HCT116 (cell line): Measurements from ENCODE around the gene GRHPR. TPM values are rescaled to one million over a fixed set of nuclear protein-coding genes. Genes with fewer than 3 reads are reported as not detected.

Experiments
- ATAC-seq: fragments of 200-7000 bp; cut with Tn5 transposase; 2 replicates; pipeline ENCODE4 v1.9.1; 2020; ENCODE audit warnings: mild to moderate bottlenecking, moderate library complexity
- BruUV-seq: library from RNA; stranded (reverse); fragments of 400-500 nt; replicated peaks from 2 replicates; lab custom pipeline; 2021; lab: Mats Ljungman, UMichigan
- CTCF ChIA-PET: fragments of 300-600 bp; sonication (Branson Sonifier 250); formaldehyde crosslinking; loops from one replicate; lab custom pipeline; 2021; ENCODE audit warnings: antibody characterized with exemption; lab: Charles Lee
- POLR2A ChIA-PET: fragments of 300-600, 350-600 bp; sonication (Branson Sonifier 250); formaldehyde crosslinking; loops from one replicate; lab custom pipeline; 2021; ENCODE audit warnings: antibody characterized with exemption; lab: Charles Lee
- RAD21 ChIA-PET, 2 experiments: fragments of 300-600 bp; sonication (Branson Sonifier 250); formaldehyde crosslinking; loops; one replicate each; lab custom pipeline; 2023; ENCODE audit warnings: low total read pairs in 2 of 2; ENCODE audit not compliant: uncharacterized antibody in 2 of 2, unreplicated experiment in 2 of 2, low non-redundant PET in 1 of 2; lab: Charles Lee
- DNase-seq: peaks from one replicate; pipeline ENCODE4 v3.0.0-alpha.2; 2010; ENCODE audit warnings: low read depth, low spot score
- H2AFZ ChIP-seq: fragments of 200-600 bp; shearing (Covaris generic), sonication (generic); 2 replicates; pipeline ENCODE4 v1.6.1; 2017; ENCODE audit warnings: low read depth, mixed run types, mixed read lengths, antibody characterized with exemption, low read length; ENCODE audit not compliant: poor library complexity, severe bottlenecking
- H3K27ac ChIP-seq: 2 replicates; pipeline ENCODE4 v1.5.1; 2012; ENCODE audit warnings: low read depth, low read length
- H3K27me3 ChIP-seq: fragments of 200-600 bp; sonication (generic); 2 replicates; pipeline ENCODE4 v1.6.1; 2016; ENCODE audit warnings: mixed run types, low read length, mixed read lengths; ENCODE audit not compliant: insufficient read depth
- H3K36me3 ChIP-seq, 2 experiments: fragments of 200-500 bp in 1 of 2; fragments of 200-600 bp in 1 of 2; sonication (Bioruptor generic) in 1 of 2; sonication (generic) in 1 of 2; 2 replicates each; pipeline versions ENCODE4 v1.5.1 to v1.6.1; 2014 to 2016; ENCODE audit warnings: low read length in 2 of 2, inconsistent platforms in 1 of 2, mixed read lengths in 1 of 2, mixed run types in 1 of 2; ENCODE audit not compliant: insufficient read depth in 2 of 2, control insufficient read depth in 1 of 2
- H3K4me1 ChIP-seq, 2 experiments: fragments of 200-600 bp in 1 of 2; sonication (generic) in 1 of 2; 2 replicates each; pipeline versions ENCODE4 v1.5.1 to v1.6.1; 2012 to 2017; ENCODE audit warnings: low read length in 2 of 2, inconsistent platforms in 1 of 2, mild to moderate bottlenecking in 1 of 2, mixed read lengths in 1 of 2, mixed run types in 1 of 2, moderate library complexity in 1 of 2; ENCODE audit not compliant: insufficient read depth in 2 of 2, control insufficient read depth in 1 of 2
- H3K4me2 ChIP-seq: fragments of 200-600 bp; sonication (generic); 2 replicates; pipeline ENCODE4 v1.6.1; 2017; ENCODE audit warnings: mixed run types, low read length, mixed read lengths
- H3K4me3 ChIP-seq, 2 experiments: fragments of 200-600 bp in 1 of 2; sonication (generic) in 1 of 2; replicated peaks in 1 of 2; 2 replicates each; pipeline ENCODE4 v1.5.1; 2011 to 2016; ENCODE audit warnings: low read length in 2 of 2, control low read depth in 1 of 2, low read depth in 1 of 2, mild to moderate bottlenecking in 1 of 2, mixed read lengths in 1 of 2, mixed run types in 1 of 2
- H3K79me2 ChIP-seq: fragments of 200-600 bp; sonication (generic); 2 replicates; pipeline ENCODE4 v1.6.1; 2017; ENCODE audit warnings: mild to moderate bottlenecking, mixed run types, low read length, moderate library complexity, mixed read lengths; ENCODE audit not compliant: insufficient read depth
- H3K9ac ChIP-seq: fragments of 200-600 bp; sonication (generic); 2 replicates; pipeline ENCODE4 v1.6.1; 2016; ENCODE audit warnings: low read length, mixed read lengths
- H3K9me2 ChIP-seq: fragments of 200-600 bp; sonication (generic), shearing (Covaris generic); 2 replicates; pipeline ENCODE4 v1.6.1; 2017; ENCODE audit warnings: mixed run types, mild to moderate bottlenecking, moderate library complexity; ENCODE audit not compliant: insufficient read depth
- H3K9me3 ChIP-seq, 2 experiments: fragments of 200-500 bp in 1 of 2; fragments of 200-600 bp in 1 of 2; sonication (Bioruptor generic) in 1 of 2; sonication (generic) in 1 of 2; 2 replicates each; pipeline ENCODE4 v1.6.1; 2014 to 2017; ENCODE audit warnings: low read length in 2 of 2, mixed read lengths in 2 of 2, inconsistent platforms in 1 of 2, low read depth in 1 of 2, mild to moderate bottlenecking in 1 of 2, mixed run types in 1 of 2, moderate library complexity in 1 of 2; ENCODE audit not compliant: control insufficient read depth in 1 of 2, insufficient read depth in 1 of 2
- H4K20me1 ChIP-seq: fragments of 200-600 bp; sonication (generic), shearing (Covaris generic); 2 replicates; pipeline ENCODE4 v1.6.1; 2017; ENCODE audit warnings: mixed run types, mild to moderate bottlenecking, moderate library complexity; ENCODE audit not compliant: insufficient read depth
- CBX3 ChIP-seq: IDR thresholded peaks from 2 replicates; pipeline ENCODE4 v1.6.1; 2012; ENCODE audit warnings: low read depth
- CEBPB ChIP-seq: IDR thresholded peaks from 2 replicates; pipeline ENCODE4 v1.6.1; 2012; ENCODE audit warnings: low read depth
- ELF1 ChIP-seq: IDR thresholded peaks from 2 replicates; pipeline ENCODE4 v1.6.1; 2012; ENCODE audit warnings: low read depth, borderline replicate concordance
- EZH2 ChIP-seq: fragments of 200-600 bp; sonication (generic); IDR thresholded peaks from 2 replicates; pipeline ENCODE4 v1.6.1; 2017; ENCODE audit warnings: antibody characterized with exemption, mixed run types
- EZH2phosphoT487 ChIP-seq: fragments of 200-600 bp; IDR thresholded peaks from 2 replicates; pipeline ENCODE4 v1.6.1; 2018; ENCODE audit warnings: antibody characterized with exemption, borderline replicate concordance
- FOSL1 ChIP-seq: IDR thresholded peaks from 2 replicates; pipeline ENCODE4 v1.6.1; 2012; ENCODE audit warnings: low read depth
- JUND ChIP-seq: IDR thresholded peaks from 2 replicates; pipeline ENCODE4 v1.6.1; 2012
- POLR2A ChIP-seq: IDR thresholded peaks from 2 replicates; pipeline ENCODE4 v1.7.0; 2011; ENCODE audit warnings: borderline replicate concordance; ENCODE audit not compliant: insufficient read depth, insufficient read length; ENCODE audit errors: extremely low read depth
- POLR2AphosphoS5 ChIP-seq: IDR thresholded peaks from 2 replicates; pipeline ENCODE4 v1.6.1; 2011; ENCODE audit warnings: mild to moderate bottlenecking, low read depth, low read length, moderate library complexity
- RAD21 ChIP-seq: IDR thresholded peaks from 2 replicates; pipeline ENCODE4 v1.6.1; 2012; ENCODE audit warnings: low read depth, mild to moderate bottlenecking
- SIN3A ChIP-seq: IDR thresholded peaks from 2 replicates; pipeline ENCODE4 v1.6.1; 2012; ENCODE audit warnings: low read depth
- SP1 ChIP-seq: IDR thresholded peaks from 2 replicates; pipeline ENCODE4 v1.6.1; 2012; ENCODE audit warnings: low read depth
- YY1 ChIP-seq: IDR thresholded peaks from 2 replicates; pipeline ENCODE4 v1.6.1; 2011; ENCODE audit warnings: low read length, low read depth, moderate library complexity, mild to moderate bottlenecking; ENCODE audit not compliant: insufficient replicate concordance; ENCODE audit errors: extremely low read depth
- ZFX ChIP-seq: fragments of 450-650 bp; IDR thresholded peaks from 2 replicates; pipeline ENCODE4 v1.6.1; 2017
- ZNF274 ChIP-seq: fragments of 200-500 bp; sonication (Bioruptor generic); IDR thresholded peaks from 2 replicates; pipeline ENCODE4 v1.6.1; 2014; ENCODE audit warnings: mild to moderate bottlenecking, low read depth, low read length, inconsistent platforms
- intact Hi-C: fragments of 100-400 bp; cut with micrococcal nuclease; formaldehyde crosslinking; loops from 2 replicates; pipeline ENCODE4 v1.10.0; 2022
- total RNA-seq: library from RNA; stranded (reverse); gene quantifications from one replicate; pipeline ENCODE4 v1.2.1, GENCODE V29; 2021; ENCODE audit not compliant: unreplicated experiment
- TF ChIP-seq, protein P1 (sequence below): IDR thresholded peaks from 2 replicates; pipeline ENCODE4 v1.6.1; 2012
- TF ChIP-seq, protein P2 (sequence below): IDR thresholded peaks from 2 replicates; pipeline ENCODE4 v1.6.1; 2011; ENCODE audit warnings: mild to moderate bottlenecking, low read length, moderate library complexity; ENCODE audit not compliant: insufficient replicate concordance; ENCODE audit errors: extremely low read depth
- TF ChIP-seq, protein P3 (sequence below): IDR thresholded peaks from 2 replicates; pipeline ENCODE4 v1.6.1; 2012; ENCODE audit warnings: low read depth
- TF ChIP-seq, protein P4 (sequence below), 3 experiments: fragments of 200-600 bp in 1 of 3; sonication (generic) in 1 of 3; IDR thresholded peaks in 2 of 3; conservative IDR thresholded peaks in 1 of 3; 2 replicates each; pipeline ENCODE4 v1.5.1; 2012 to 2017; ENCODE audit warnings: low read depth in 2 of 3, low read length in 2 of 3, antibody characterized with exemption in 1 of 3, borderline replicate concordance in 1 of 3, control low read depth in 1 of 3, mild to moderate bottlenecking in 1 of 3, mixed read lengths in 1 of 3, mixed run types in 1 of 3, moderate library complexity in 1 of 3; ENCODE audit not compliant: insufficient read depth in 1 of 3

The GRHPR gene
- total RNA-seq, 1 experiment from 2014 or later: 106 TPM

DNA sequence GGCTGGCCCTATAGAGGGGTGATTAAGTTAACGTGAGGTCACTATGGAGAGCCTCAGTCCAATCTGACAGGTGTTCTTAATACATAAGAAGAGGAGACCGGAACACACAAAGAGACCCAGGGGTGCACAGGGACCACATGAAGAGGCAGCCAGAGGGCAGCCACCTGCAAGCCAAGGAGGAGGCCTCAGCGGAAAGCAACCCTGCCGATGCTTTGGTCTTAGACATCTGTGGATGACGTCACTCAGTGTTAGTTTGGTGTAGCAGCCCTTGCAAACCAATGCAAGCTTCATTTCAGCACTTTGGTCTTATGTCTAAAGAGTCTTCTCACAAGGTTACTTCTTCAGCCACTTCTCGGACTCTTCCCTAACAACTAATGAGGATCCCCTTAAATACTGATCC, 47.6 kb upstream of the GRHPR start:
- ATAC-seq: no peak
- H3K79me2 ChIP-seq: no peaks in the 10 kb centered on the region
- H3K9me2 ChIP-seq: no peaks in the 10 kb centered on the region
- H3K36me3 ChIP-seq: no peaks in the 10 kb centered on the region
- no peak overlapping the region for H3K9ac ChIP-seq
- no peaks in the 10 kb centered on the region for H4K20me1 ChIP-seq
- H3K27me3 ChIP-seq: 0 out of 2 replicates have a peak, but pooled peaks cover 4% of the 10 kb centered on the region
- BruUV-seq: no TSS peak
- no peak for TF ChIP-seq SIN3A
- TF ChIP-seq CEBPB: no peak
- TF ChIP-seq SP1: no peak
- TF ChIP-seq POLR2AphosphoS5: no peak
- no peak for TF ChIP-seq ZFX
- no peak for TF ChIP-seq CBX3
- TF ChIP-seq RAD21: no peak
- TF ChIP-seq FOSL1: no peak
- no peak for TF ChIP-seq EZH2phosphoT487
- no peak for TF ChIP-seq JUND
- no peak for TF ChIP-seq EZH2
- TF ChIP-seq, protein P1, sequence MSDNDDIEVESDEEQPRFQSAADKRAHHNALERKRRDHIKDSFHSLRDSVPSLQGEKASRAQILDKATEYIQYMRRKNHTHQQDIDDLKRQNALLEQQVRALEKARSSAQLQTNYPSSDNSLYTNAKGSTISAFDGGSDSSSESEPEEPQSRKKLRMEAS: no peak
- TF ChIP-seq, protein P2, sequence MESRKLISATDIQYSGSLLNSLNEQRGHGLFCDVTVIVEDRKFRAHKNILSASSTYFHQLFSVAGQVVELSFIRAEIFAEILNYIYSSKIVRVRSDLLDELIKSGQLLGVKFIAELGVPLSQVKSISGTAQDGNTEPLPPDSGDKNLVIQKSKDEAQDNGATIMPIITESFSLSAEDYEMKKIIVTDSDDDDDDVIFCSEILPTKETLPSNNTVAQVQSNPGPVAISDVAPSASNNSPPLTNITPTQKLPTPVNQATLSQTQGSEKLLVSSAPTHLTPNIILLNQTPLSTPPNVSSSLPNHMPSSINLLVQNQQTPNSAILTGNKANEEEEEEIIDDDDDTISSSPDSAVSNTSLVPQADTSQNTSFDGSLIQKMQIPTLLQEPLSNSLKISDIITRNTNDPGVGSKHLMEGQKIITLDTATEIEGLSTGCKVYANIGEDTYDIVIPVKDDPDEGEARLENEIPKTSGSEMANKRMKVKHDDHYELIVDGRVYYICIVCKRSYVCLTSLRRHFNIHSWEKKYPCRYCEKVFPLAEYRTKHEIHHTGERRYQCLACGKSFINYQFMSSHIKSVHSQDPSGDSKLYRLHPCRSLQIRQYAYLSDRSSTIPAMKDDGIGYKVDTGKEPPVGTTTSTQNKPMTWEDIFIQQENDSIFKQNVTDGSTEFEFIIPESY: no peak
- TF ChIP-seq, protein P3, sequence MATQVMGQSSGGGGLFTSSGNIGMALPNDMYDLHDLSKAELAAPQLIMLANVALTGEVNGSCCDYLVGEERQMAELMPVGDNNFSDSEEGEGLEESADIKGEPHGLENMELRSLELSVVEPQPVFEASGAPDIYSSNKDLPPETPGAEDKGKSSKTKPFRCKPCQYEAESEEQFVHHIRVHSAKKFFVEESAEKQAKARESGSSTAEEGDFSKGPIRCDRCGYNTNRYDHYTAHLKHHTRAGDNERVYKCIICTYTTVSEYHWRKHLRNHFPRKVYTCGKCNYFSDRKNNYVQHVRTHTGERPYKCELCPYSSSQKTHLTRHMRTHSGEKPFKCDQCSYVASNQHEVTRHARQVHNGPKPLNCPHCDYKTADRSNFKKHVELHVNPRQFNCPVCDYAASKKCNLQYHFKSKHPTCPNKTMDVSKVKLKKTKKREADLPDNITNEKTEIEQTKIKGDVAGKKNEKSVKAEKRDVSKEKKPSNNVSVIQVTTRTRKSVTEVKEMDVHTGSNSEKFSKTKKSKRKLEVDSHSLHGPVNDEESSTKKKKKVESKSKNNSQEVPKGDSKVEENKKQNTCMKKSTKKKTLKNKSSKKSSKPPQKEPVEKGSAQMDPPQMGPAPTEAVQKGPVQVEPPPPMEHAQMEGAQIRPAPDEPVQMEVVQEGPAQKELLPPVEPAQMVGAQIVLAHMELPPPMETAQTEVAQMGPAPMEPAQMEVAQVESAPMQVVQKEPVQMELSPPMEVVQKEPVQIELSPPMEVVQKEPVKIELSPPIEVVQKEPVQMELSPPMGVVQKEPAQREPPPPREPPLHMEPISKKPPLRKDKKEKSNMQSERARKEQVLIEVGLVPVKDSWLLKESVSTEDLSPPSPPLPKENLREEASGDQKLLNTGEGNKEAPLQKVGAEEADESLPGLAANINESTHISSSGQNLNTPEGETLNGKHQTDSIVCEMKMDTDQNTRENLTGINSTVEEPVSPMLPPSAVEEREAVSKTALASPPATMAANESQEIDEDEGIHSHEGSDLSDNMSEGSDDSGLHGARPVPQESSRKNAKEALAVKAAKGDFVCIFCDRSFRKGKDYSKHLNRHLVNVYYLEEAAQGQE: no peak
- no peak for TF ChIP-seq ZNF274
- no peak for TF ChIP-seq YY1
- TF ChIP-seq ELF1: no peak
- TF ChIP-seq POLR2A: no peak
- TF ChIP-seq, protein P4, sequence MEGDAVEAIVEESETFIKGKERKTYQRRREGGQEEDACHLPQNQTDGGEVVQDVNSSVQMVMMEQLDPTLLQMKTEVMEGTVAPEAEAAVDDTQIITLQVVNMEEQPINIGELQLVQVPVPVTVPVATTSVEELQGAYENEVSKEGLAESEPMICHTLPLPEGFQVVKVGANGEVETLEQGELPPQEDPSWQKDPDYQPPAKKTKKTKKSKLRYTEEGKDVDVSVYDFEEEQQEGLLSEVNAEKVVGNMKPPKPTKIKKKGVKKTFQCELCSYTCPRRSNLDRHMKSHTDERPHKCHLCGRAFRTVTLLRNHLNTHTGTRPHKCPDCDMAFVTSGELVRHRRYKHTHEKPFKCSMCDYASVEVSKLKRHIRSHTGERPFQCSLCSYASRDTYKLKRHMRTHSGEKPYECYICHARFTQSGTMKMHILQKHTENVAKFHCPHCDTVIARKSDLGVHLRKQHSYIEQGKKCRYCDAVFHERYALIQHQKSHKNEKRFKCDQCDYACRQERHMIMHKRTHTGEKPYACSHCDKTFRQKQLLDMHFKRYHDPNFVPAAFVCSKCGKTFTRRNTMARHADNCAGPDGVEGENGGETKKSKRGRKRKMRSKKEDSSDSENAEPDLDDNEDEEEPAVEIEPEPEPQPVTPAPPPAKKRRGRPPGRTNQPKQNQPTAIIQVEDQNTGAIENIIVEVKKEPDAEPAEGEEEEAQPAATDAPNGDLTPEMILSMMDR (IDR thresholded peaks at IDR 0.05 in 2 of 3, conservative IDR thresholded peaks at IDR 0.05 in 1 of 3; ENCODE audit: borderline replicate concordance in 1 of 3, insufficient read depth in 1 of 3, low read depth in 2 of 3, low read length in 2 of 3): no peak
- H3K9me3 ChIP-seq: no peaks in the 10 kb centered on the region
- intact Hi-C loops: no loop called here
- POLR2A ChIA-PET: no interaction called here
- RAD21 ChIA-PET: no interaction called here
- DNase-seq: no peak
- H3K4me2 ChIP-seq: no peak overlapping the region
- H3K27ac ChIP-seq: no peak overlapping the region
- CTCF ChIA-PET: no interaction called here
- H2AFZ ChIP-seq: no peak overlapping the region
- H3K4me1 ChIP-seq: no peaks in the 10 kb centered on the region
- no peak overlapping the region for H3K4me3 ChIP-seq
